Stimulated activated CD4-positive, alpha-beta T cell treated with anti-CD3 and anti-CD28 coated beads, TNF-alpha, amount 100 ng/mL, for 48 hours (primary cell): ENCODE results near the gene XAB2.
A peak's percentile ranks its signal among the peaks of the same experiment; 100 is the strongest.

Experiments used
- DNase-seq, 3 donors: peaks; one replicate each; pipeline ENCODE4 v3.0.0-alpha.2; 2020; ENCODE audit warnings: low read depth in 3 of 3

XAB2 gene

DNA sequence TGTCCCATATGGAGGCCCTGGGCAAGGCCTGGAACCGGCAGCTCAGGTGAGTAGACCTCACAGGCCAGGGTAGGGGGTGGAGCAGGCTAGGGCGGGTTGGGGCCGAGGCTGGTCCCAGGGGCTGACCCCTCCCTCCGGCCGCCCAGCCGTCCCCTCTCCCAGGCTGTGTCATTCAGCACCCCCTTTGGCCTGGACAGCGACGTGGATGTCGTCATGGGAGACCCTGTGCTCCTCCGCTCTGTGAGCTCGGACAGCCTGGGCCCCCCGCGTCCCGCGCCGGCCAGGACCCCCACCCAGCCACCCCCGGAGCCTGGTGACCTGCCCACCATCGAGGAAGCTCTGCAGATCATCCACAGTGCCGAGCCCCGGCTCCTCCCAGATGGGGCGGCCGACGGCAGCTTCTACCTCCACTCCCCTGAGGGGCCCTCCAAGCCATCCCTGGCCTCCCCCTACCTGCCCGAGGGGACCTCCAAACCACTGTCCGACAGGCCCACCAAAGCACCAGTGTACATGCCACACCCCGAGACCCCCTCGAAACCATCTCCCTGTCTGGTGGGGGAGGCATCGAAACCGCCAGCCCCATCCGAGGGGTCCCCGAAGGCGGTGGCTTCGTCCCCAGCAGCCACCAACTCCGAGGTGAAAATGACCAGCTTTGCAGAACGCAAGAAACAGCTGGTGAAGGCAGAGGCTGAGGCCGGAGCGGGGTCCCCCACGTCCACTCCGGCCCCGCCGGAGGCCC, 17.6 kb downstream of the XAB2 start:
- DNase-seq: no peak

DNA sequence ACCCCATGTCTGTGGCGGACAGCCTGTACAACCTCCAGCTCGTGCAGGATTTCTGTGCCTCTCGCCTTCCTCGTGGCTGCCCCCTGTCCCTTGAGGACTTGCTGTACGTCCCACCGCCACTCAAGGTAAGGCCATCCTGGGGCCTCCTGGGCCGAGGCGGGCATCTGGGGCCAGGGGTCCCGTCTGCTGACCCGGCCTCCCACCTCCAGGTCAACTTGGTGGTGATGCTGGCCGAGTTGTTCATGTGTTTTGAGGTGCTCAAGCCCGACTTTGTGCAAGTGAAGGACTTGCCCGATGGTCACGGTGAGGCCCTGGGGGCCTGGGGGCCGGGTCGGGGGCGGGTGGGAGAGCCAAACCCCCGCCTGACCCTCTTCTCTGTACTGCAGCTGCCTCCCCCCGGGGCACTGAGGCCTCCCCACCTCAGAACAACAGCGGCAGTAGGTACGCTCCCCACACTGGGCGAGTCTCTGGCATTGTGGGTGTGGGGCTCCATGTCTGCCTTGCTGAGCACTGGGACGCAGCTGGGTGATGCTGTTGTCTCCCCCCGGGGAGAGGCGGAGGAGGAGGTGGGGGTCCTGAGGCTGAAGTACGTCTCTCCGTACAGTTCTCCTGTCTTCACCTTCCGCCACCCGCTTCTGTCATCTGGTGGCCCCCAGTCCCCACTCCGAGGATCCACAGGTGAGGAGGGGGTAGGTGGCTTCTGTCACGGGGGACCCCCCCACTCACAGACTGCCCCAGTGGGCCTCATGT, 18.7 kb downstream of the XAB2 start:
- no peak for DNase-seq

DNA sequence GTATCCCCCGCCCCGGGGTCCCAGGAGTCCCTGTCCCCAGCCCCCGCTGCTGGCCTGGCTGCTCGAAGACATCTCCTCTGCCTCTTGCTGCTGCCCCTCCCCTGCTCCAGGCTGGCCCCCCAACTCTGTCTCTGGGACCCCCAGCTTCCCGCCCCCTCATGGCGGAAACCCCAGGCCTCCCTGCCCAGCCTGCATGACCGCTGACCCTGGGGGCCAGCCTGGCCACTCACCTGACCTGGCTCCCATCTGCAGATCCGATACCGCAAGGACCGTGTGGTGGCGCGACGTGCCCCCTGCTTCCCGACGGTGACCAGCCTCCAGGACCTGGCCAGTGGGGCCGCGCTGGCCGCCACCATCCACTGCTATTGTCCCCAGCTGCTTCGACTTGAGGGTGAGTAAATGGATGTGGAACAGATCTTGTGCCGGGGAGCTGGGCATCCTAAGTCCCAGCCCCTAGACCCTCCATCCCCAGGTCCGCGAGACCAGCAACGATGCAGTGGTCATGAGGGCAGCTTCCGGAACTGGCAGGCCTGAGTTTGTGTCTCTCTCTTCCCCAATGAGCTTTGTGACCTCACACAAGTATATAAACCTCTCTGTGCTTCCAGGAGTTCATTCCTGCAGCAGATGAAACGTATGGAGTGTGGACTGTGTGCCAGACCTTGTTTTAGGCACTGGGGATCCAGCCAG, 21.3 kb downstream of the XAB2 start:
- no peak for DNase-seq

DNA sequence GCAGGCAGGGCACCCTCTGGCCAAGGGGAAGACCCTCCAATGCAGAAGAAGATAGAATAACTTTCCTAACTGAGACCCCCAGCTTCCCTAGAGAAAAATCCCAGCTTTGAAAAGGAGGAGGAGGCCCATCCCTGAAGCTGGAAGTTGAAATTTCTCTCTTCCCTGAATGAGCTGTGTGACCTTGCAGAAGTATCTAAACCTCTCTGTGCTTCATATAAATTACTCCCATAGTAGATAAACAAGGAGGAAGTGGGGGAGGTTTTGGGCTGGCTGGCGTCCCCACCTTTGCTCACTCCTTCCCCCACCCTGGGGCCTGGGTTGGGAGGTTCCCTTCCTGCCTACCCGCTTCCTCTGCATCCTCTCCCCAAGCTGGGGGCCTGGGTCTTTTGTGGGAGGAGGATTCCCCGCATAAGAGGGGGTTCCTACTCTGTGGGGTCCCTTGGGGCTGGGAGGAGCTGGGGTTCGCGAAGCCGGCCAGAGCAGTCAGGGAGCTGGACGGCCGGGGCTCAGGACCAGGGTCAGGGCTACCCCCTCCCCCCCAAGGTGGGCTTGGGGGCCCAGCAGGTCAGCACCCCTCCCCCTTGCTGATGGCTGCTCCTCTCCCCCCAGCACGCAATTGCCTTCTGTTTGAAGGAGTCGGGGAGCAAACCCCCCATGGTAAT, 22.0 kb downstream of the XAB2 start:
- DNase-seq: no peak

DNA sequence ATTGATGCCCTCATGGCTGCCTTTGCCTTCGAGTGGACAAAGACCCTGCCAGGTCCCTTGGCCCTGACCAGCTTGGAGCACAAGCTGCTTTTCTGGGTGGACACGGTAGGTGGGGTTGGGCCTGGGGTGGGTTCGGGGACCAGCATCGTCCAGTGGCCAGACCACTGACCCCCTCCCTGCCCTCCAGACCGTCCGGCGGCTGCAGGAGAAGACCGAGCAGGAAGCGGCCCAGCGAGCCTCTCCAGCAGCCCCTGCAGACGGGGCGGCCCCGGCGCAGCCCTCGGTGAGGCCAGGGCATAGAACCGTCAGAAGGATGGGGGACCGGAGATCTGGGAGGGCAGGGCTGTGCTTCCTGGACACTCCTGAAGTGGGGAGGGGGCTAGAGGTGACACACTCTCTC, 23.1 kb downstream of the XAB2 start:
- DNase-seq: no peak

DNA sequence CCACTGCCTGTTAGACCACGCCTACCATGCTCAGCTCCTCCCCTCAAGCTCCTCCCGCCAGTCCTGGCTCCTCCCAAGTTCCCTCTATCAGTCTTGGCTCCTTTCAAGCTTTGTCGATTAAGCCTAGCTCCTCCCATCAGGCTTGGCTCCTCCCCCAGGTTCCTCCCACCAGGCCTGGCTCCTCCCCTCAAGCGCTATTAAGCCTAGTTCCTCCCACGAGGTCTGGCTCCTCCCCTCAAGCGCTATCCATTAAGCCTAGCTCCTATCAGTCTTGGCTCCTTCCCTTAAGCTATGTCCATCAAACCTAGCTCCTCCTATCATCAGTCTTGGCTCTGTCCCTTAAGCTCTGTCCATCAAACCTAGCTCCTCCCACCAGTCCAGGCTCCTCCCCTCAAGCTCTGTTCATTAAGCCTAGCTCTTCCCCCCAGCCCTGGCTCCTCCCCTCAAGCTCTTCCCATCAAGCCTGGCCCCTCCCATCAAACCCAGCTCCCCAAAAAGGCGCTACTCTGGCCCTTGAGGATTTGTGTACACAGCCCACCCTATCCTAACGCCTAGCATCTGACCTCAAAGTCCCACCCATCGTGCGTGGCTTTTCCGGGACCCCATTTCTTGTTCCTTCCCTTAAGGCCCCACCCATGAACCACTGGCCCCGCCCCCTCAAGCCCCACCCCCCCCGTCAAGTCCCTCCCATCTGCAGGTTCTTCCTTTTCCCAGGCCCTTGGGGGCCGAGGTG, 23.7 kb downstream of the XAB2 start:
- DNase-seq: peak in 2 of 3 donors; percentile 36 to 43

DNA sequence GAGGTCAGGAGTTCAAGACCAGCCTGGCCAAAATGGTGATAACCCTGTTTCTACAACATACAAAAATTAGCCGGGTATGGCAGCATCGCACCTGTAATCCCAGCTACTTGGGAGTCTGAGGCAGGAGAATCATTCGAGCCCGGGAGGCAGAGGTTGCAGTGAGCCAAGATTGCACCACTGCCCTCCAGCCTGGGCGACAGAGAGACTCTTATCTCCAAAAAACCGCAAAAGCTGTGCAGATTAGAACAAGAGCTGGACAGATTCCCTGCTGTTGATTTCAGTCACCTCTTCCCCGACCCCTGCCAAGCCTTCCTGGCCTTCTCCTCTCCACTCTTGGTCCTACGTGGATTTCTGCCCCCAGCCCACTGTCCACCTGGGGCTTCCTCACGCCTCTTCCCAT, 25.4 kb downstream of the XAB2 start:
- DNase-seq: no peak

DNA sequence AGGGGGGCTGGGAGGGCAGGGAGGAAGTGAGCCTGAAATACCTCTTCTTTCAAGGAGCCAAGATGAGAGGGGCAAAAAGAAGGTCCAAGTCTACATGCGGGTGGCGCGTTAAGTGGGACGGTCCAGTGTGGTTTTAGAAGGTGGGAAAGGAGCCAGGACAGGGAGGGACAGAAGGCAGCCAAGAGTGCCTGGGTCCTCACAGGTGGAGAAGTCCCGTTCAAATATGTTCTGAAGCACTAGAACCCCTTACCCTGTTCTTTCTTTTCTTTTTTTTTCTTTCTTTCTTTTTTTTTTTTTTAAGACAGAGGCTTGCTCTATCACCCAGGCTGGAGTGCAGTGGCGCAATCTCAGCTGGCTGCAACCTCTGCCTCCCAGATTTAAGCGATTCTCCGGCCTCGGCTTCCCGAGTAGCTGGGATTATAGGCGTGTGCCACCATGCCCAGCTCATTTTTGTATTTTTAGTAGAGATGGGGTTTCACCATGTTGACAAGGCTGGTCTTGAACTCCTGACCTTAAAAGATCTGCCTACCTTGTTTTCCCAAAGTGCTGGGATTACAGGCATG, 26.3 kb downstream of the XAB2 start:
- DNase-seq: no peak

DNA sequence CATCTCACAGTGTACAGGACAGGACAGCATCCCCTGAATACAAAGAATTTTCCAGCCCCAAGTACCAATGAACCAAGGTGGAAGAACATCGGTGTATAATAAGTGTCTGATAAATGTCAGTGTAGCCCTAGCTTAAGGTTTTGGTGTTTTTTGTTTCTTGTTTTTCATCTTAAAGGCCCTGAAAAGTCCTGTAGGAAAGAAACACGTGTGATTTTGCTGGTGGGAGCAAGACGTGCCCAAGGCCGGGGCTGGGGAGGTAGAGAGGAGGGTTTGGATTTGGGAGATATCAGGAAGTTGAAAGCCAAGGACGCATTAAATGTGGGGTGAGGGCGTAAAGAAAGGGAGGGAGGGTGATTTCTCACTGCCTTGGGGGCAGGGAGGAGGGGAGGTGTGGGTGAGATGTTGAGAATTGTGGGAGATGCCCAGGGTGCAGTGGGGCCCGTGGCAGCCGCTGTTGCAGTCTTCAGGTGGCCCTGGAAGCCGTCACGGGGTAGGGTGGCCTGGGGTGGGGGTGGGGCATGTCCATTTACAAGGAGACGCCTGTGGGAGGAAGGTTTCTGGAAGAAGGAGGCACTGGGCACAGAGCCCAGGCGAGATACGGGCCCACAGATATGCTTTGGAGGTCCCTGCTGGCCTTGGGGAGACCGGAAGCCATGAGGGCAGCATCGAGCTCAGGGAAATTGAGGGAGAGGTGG, 27.0 kb downstream of the XAB2 start:
- no peak for DNase-seq

DNA sequence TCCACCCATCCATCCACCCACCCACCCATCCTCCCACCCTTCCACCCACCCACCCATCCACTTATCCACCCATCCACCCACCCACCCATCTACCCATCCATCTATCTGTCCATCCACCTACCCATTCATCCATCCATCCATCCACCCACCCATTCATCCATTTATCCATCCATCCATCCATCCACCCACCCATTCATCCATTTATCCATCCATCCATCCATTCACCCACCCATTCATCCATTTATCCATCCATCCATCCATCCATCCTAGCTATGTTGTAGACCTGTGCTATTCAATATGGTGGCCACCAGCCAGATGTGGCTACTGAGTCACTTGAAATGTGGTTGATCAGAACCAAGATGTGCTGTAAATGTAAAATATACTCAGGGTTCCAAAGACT, 28.6 kb downstream of the XAB2 start:
- no peak for DNase-seq

DNA sequence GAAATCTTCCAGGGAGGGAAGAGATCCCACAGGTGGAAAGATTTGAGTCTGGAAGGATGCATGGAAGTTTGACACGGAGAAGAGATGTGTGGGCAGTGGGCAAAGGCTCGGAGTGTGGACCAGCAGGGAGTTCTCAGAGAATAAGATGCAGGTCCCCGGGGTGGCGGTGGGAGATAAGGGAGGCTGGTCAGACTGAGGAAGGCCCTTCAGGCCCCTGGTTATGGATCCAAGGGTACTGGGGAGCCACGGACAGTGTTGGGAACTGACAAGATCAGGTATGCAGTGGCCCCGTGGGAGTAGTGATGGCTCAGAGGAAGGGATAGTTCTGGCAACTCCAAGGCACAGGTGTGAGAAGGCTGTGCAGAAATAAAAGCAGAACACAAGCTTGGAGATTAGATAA, 31.2 kb downstream of the XAB2 start:
- no peak for DNase-seq

DNA sequence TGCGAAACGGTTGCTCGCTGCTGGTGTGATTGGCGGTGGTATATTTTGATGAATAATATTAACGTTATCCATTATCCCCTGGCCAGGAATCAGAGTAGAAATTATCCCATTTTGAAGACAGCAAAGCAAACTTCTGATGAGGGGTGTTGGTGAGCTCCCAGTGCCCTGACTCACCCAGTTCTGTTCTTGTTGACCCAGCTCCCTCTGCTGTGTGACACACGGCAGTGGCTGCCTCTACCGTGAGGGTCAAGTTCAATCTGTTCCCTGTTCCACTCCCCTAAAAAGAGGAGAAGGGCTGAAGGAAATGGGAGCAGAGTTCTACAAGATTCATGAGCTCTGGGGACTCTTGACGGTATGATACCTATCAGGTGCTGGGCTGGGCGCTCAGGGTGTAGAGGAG, 31.7 kb downstream of the XAB2 start:
- no peak for DNase-seq

DNA sequence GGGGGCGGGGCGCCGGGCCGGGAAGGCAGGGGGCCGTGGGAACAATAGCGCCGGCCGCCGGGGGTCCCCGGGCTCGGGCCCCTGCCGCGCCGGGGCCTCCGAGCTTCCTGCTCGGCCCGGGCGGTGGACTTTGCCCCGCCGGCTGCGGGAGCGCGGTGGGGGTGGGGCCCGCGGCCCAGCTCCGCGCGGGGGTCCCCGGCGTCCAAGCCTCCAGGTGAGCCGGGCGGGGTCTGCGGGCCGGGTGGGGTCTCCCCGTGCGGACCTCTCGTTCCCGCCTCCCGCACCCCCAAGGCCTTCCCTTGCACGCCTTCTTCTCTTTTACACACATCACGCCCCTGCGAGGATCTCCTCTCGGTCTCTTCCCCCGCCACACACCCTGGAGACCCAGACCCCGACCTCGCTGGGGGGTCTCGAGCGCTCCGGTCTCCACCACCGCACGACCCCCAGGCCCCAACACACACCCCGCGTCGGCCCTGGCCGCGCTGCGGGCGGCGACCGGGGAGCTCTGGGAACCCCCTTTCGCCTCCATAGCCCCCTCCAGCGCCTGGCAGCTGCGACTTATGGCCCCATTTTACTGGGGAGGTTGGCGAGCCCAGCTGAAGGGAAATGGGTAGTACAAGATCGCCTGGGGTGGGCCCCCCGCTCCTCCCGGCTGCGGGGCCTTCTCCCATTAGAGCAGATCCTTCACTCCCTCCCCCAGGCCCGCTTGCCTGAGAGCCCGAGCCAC, 33.0 kb downstream of the XAB2 start:
- DNase-seq: no peak

DNA sequence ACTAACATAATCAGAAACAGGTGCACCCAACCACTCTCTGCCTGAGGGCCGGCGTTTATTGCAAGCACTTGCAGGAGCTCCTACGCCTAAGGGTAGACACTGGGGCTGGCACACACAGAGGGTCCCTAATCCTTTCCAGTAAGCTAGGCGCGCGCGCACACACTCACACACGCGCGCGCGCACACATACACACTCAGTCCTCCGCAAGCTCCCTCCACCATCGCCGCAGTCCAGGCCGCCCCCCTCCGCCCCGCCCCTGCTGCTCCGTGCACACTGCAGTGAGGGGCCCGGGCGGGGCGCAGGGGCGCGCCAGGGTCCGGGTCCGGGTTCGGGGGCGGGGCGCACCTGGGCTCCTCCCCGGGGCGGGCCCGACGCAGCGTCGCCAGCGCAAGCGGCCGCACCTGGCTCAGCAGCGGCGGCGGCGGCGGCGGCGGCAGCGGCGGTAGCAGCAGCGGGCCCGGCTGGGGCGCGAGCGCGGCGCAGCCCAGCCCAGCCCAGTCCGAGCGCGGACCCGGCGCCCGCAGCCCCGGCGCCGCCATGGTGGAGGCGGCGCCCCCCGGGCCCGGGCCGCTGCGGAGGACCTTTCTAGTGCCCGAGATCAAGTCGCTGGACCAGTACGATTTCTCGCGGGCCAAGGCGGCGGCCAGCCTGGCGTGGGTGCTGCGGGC, 33.7 kb downstream of the XAB2 start, which contains the start of gene CAMSAP3:
CAMSAP3 (plus strand) TSS at position 398 of the 668 bp plus-strand sequence; CDS start at position 538, 140 bp downstream.
- peak in 1 of 3 donors; percentile 31 for DNase-seq

DNA sequence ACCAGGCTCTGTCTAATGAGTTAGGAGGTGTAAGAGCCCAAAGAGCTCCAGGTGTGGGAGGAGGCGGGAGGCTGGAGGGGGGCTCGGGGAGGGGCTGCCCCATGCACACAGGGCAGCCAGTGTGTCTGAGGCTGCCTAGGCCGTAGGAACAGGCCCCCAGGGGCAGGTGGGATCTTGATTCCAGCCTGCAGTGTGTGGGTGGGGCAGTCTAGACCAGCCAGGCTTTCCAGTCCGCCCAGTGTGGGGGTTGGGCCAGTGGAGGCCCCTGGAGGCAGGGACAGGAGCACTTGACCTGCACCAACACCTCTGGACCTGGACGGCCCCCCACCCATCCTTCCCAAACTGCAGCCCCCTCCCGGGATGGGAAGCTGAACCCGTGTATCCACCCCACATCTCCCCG, 39.1 kb downstream of the XAB2 start:
- no peak for DNase-seq

DNA sequence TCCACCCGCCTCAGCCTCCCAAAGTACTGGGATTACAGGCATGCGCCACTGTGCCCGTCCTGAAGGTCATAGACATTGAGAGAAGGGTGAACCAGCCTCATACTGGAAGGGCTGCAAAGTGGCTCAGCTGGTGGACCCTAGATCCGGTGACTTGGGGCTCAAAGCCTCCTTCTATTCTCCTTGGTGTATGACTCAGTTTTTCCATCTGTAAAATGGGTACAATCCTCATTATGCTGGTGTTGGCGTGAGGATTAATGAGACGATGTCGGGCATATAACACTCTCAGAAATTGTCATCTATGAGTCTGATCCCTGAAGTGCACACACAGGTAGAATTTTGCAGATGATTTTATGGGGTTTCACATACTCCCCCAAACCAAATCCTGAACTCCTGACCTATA, 39.5 kb downstream of the XAB2 start:
- DNase-seq: no peak

DNA sequence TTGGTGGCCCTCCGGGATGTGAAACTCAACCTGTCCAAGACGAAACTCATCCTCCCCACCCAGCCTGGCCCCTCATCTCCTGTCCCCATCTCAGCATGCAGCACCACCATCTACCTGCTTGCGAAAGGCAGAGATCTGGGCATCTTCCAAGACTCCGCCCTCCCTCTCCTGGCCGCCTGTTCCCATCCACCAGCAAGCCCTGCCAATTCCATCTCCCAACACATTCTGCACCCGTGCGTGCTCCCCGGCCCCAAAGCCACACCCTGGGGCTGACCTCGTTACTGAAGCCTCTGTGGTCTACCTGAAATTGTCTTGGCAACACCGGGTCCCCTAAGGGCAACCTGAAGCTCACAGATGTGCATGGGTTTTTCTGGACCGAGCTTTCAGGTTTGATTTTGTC, 46.9 kb downstream of the XAB2 start:
- no peak for DNase-seq

DNA sequence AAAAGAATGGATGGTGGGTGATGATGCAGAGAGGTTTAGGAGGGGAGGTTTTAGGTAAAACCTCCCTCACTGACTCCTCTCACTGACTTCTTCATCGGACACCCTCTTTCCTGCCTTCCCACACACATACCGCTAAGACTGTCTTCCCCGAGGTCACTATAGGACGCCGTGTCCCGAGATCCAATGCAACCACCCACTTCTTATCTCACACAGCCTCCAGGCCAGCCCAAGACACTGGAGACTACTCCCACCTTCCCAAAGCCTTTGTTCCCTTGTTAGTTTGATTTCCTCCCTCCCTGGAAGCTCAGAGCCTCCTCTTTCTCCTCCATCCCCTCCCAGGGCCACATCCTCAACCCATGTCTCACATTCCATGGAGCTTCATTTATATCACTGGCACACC, 50.2 kb downstream of the XAB2 start:
- no peak for DNase-seq

DNA sequence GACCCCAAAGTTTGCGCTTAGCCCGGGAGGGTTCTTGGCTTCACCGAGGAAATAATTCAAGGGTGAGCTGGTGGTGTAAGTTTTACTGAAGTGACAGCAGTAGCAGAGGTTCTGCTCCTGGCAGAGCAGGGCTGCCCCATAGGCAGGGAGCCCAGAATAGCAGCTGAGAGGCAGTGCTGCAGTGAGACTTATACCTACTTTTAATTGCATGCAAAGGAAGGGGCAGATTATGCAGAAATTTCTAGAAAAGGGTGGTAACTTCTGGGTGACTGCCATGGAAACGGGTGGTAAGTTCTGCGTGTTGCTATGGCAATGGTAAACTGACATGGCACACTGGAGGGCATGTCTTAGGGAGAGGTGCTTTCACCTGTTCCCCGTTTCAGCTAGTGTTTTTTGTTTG, 51.2 kb downstream of the XAB2 start:
- DNase-seq: no peak
